C4-2B (cell line): ENCODE results near the gene CD1B.
"Not testable (repeated sequence)": the region's sequence is repeated elsewhere in the genome, so short reads cannot be mapped to it uniquely, and the experiment has no call there.

Experiments used
- H3K27ac ChIP-seq: fragments of 450-650 bp; 2 replicates; pipeline ENCODE4 v1.5.1; 2017
- CTCF ChIP-seq: fragments of 450-650 bp; conservative IDR thresholded peaks from 2 replicates; pipeline ENCODE4 v1.5.1; 2017; ENCODE audit warnings: mild to moderate bottlenecking
- ZFX ChIP-seq: fragments of 450-650 bp; IDR thresholded peaks from 2 replicates; pipeline ENCODE4 v1.6.1; 2017

Gene CD1B

DNA sequence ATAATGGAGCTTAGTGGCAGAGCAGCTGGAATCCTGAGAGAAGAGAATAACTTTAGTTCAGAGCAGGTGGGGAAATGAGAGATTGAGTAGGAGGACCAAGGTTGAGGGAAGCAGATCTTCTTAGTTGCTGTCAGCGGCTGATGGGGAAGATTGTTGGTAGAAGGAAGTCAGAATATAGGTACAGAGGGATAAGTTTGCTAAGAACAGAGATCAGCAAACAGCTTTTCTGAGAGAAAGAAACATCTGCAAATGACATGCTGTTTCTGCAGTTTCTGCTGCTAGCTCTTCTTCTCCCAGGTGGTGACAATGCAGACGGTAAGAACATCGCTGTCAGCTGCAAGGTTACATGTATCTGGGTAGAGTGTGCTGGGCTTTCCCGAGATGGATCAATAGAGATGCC lies 41.5 kb downstream of the CD1B start, which contains the start of gene CD1C:
Gene CD1C (plus strand): TSS at position 113 of the 400 bp plus-strand sequence. CDS start 142 bp downstream, at position 255.
- H3K27ac ChIP-seq, result no peak within 1 kb of the TSS
- TF ChIP-seq CTCF (no peak), ZFX (no peak)

GRCh38 chr1:158286941-158287346 lies 44.4 kb downstream of the CD1B start:
- TF ChIP-seq ZFX (no peak), CTCF (no peak)
- no peak overlapping the region for H3K27ac ChIP-seq

- TF ChIP-seq ZFX (no peak), CTCF (no peak)
- H3K27ac ChIP-seq, result no peak overlapping the region
Observed at GRCh38 chr1:158286487-158286886, 44.8 kb downstream of the CD1B start.

DNA sequence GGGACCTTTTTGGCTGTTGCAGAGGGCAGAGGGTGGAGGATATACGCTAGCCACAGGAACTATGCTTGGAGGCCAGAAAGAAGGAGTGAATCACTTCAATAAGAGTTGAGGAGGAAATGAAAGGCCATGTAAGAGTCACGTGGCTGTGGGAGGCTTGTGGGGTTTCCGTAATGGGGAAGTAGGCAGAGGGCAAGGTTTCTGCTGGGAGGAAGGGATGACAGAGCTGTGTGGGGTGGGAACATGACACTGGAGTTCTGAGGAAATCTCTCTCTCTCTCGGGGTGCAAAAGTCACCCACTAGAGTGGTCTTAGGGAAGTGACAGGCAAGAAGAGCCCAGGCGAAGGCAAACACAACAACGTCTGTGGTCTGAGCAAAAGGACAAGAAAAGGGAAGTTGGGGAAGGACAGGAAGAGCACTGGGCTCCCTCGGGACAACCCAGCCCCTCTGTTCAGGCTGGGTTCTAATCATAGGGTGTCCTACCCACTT lies 45.5 kb downstream of the CD1B start:
- TF ChIP-seq CTCF (no peak), ZFX (no peak)
- no peak overlapping the region for H3K27ac ChIP-seq

GRCh38 chr1:158283965-158284364 lies 47.4 kb downstream of the CD1B start:
- TF ChIP-seq CTCF, result no peak
- no peak for TF ChIP-seq ZFX
- no peak overlapping the region for H3K27ac ChIP-seq

- not testable (repeated sequence) for H3K27ac ChIP-seq
Observed at GRCh38 chr1:158282421-158282820, 48.9 kb downstream of the CD1B start.
